ENCODE results near the gene COL23A1.

DNA sequence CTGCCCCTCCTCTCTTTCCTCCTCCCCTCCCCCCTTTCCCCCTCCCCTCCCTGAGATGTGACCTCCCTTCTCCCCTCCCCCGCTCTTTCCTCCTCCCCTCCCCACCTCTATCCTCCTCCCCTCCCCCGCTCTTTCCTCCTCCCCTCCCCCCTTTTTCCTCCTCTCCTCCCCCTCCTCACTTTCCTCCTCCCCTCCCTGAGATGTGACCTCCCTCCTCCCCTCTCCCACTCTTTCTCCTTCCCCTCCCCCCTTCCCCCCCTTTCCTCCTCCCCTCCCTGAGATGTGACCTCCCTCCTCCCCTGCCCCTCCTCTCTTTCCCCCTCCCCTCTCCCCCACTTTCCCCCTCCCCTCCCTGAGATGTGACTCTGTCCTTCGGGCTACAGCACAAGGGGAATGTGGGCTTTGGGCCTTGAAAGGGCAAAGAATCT is 169.8 kb downstream of the COL23A1 start:
- TF ChIP-seq, protein P1, sequence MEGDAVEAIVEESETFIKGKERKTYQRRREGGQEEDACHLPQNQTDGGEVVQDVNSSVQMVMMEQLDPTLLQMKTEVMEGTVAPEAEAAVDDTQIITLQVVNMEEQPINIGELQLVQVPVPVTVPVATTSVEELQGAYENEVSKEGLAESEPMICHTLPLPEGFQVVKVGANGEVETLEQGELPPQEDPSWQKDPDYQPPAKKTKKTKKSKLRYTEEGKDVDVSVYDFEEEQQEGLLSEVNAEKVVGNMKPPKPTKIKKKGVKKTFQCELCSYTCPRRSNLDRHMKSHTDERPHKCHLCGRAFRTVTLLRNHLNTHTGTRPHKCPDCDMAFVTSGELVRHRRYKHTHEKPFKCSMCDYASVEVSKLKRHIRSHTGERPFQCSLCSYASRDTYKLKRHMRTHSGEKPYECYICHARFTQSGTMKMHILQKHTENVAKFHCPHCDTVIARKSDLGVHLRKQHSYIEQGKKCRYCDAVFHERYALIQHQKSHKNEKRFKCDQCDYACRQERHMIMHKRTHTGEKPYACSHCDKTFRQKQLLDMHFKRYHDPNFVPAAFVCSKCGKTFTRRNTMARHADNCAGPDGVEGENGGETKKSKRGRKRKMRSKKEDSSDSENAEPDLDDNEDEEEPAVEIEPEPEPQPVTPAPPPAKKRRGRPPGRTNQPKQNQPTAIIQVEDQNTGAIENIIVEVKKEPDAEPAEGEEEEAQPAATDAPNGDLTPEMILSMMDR (IDR thresholded peaks at IDR 0.05; ENCODE audit: control extremely low read depth in 1 of 3, insufficient read depth in 1 of 3, low read depth in 1 of 3, low read length in 3 of 3), result no peak
- TF ChIP-seq CHD1 (IDR thresholded peaks at IDR 0.05; ENCODE audit: low read depth, low read length), result no peak
- TF ChIP-seq POLR2A (IDR thresholded peaks at IDR 0.05; ENCODE audit: control extremely low read depth in 1 of 2, low read depth in 2 of 2, low read length in 2 of 2), result no peak
- no peak for TF ChIP-seq EZH2 (IDR thresholded peaks at IDR 0.05; ENCODE audit: low read depth, low read length, severe bottlenecking)
- TF ChIP-seq, protein P2, sequence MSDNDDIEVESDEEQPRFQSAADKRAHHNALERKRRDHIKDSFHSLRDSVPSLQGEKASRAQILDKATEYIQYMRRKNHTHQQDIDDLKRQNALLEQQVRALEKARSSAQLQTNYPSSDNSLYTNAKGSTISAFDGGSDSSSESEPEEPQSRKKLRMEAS (IDR thresholded peaks at IDR 0.05), result no peak
- no peak for TF ChIP-seq CBX8 (IDR thresholded peaks at IDR 0.05; ENCODE audit: borderline replicate concordance, low read depth, low read length)
- TF ChIP-seq, protein P3, sequence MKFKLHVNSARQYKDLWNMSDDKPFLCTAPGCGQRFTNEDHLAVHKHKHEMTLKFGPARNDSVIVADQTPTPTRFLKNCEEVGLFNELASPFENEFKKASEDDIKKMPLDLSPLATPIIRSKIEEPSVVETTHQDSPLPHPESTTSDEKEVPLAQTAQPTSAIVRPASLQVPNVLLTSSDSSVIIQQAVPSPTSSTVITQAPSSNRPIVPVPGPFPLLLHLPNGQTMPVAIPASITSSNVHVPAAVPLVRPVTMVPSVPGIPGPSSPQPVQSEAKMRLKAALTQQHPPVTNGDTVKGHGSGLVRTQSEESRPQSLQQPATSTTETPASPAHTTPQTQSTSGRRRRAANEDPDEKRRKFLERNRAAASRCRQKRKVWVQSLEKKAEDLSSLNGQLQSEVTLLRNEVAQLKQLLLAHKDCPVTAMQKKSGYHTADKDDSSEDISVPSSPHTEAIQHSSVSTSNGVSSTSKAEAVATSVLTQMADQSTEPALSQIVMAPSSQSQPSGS (IDR thresholded peaks at IDR 0.05; ENCODE audit: low read length), result no peak
- no peak for TF ChIP-seq POLR2AphosphoS5 (IDR thresholded peaks at IDR 0.05; ENCODE audit: low read depth, low read length)

All from H1 (cell line).